ENCODE measurements around the gene AKT3. TPM values are rescaled to one million over a fixed set of nuclear protein-coding genes. Genes with fewer than 3 reads are reported as not detected.

AKT3 gene
- total RNA-seq, 5 donors from 2014 or later (not counting 1 experiment from before 2014, with no cell fraction given): 94.5 to 124 (median 112) TPM

- no peak for DNase-seq
- peaks cover 60 to 71% (median 64%) of the 10 kb centered on the region in 3 donors for H3K4me1 Mint-ChIP-seq
- POLR2A ChIA-PET: no interaction called here
Observed at GRCh38 chr1:243751506-243751905, 98.5 kb downstream of the AKT3 start.

DNA sequence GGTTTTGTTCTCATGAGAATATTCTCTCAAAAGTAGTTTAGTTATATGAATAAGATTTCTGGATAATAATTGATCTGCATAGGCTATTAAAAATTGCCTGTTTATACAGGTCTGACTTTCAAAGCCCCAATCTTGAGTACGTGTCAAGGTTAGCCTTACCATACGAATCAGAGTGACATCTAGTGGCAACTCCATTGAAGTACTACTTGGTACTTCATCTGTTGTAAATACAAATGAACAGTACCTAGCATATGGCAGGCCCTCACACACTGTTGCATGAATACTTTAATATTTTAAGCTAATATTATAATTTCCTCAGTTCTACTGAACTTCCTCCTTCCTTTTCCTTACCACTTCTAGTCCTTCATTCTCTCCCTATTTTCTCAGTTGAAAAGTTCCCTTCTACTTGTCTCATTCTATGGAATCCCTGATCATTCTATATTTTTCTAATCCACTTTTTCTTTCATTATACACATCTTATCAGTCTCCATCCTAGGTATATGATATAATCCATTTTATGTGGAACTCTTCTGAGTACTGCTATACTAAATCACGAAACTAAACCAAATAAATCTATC is 101.2 kb downstream of the AKT3 start:
- peaks cover 8% of the 10 kb centered on the region for H3K36me3 Mint-ChIP-seq
- Histone ChIP-seq H3K9me3 (no peaks in the 10 kb centered on the region), H3K36me3 (ENCODE audit: control insufficient read depth in 2 of 2, extremely low read depth in 1 of 2, insufficient read depth in 1 of 2, low read length in 1 of 2) (no peaks in the 10 kb centered on the region), H3K27ac (ENCODE audit: low read length) (no peak overlapping the region), H3K27me3 (replicated peaks in 1 of 2; ENCODE audit: control insufficient read depth in 2 of 2, extremely low read depth in 1 of 2, insufficient read depth in 2 of 2, low read length in 1 of 2) (no peaks in the 10 kb centered on the region), H3K4me1 (ENCODE audit: control insufficient read depth in 1 of 2, extremely low read depth in 1 of 2, insufficient read depth in 2 of 2, low read length in 2 of 2) (peaks cover 0 to 5% of the 10 kb centered on the region in 2 experiments), H3K4me3 (ENCODE audit: control insufficient read depth in 1 of 2, extremely low read depth in 1 of 2, low read length in 1 of 2) (no peak overlapping the region)
- DNase-seq: peak in 7 of 35 experiments; percentile 8 to 78 (median 26)
- POLR2A ChIA-PET: no interaction called here
- CTCF ChIA-PET: interaction anchor here (0.5 to 1.7 kb wide), 10 partner anchors 11 to 1308 kb away, joined by 3 to 6 read pairs (median 3); no protein-coding TSS in a partner anchor
- peak overlapping the region; percentile 72 to 78 for H3K27ac Mint-ChIP-seq
- H3K4me1 Mint-ChIP-seq: peaks cover 45 to 60% (median 53%) of the 10 kb centered on the region in 3 donors
- no peaks in the 10 kb centered on the region for H3K27me3 Mint-ChIP-seq
- H3K9me3 Mint-ChIP-seq: no peaks in the 10 kb centered on the region
- H3K4me3 Mint-ChIP-seq: no peak overlapping the region
- WGBS (ENCODE audit: insufficient coverage): 33% methylated on average over 3 of the region's 3 CpGs
- ATAC-seq (replicated peaks in 1 of 4): peak; percentile 90 to 96 (median 96)

More at GRCh38 chr1:243751506-243751905, 98.5 kb downstream of the AKT3 start:
- Mint-ChIP-seq H3K4me3 (no peak overlapping the region), H3K36me3 (peaks cover 4% of the 10 kb centered on the region), H3K27me3 (no peaks in the 10 kb centered on the region), H3K9me3 (no peaks in the 10 kb centered on the region), H3K27ac (peak overlapping the region; percentile 73 to 84)
- Histone ChIP-seq H3K36me3 (ENCODE audit: control insufficient read depth in 2 of 2, extremely low read depth in 1 of 2, insufficient read depth in 1 of 2, low read length in 1 of 2) (no peaks in the 10 kb centered on the region), H3K4me3 (ENCODE audit: control insufficient read depth in 1 of 2, extremely low read depth in 1 of 2, low read length in 1 of 2) (no peak overlapping the region), H3K4me1 (ENCODE audit: control insufficient read depth in 1 of 2, extremely low read depth in 1 of 2, insufficient read depth in 2 of 2, low read length in 2 of 2) (peaks cover 2 to 5% of the 10 kb centered on the region in 2 experiments), H3K9me3 (no peaks in the 10 kb centered on the region), H3K27ac (ENCODE audit: low read length) (no peak overlapping the region), H3K27me3 (replicated peaks in 1 of 2; ENCODE audit: control insufficient read depth in 2 of 2, extremely low read depth in 1 of 2, insufficient read depth in 2 of 2, low read length in 1 of 2) (no peaks in the 10 kb centered on the region)
- CTCF ChIA-PET: interaction anchor here in 1 of 2 donors (0.7 to 0.8 kb wide), 2 partner anchors 13 to 409 kb away, joined by 3 read pairs; no protein-coding TSS in a partner anchor
- ATAC-seq (replicated peaks in 1 of 4): no peak
- no CpG with 5 or more reads among the region's 1 CpG for WGBS (ENCODE audit: insufficient coverage)

GRCh38 chr1:243748227-243748626 is 101.8 kb downstream of the AKT3 start:
- Histone ChIP-seq H3K4me1 (ENCODE audit: control insufficient read depth in 1 of 2, extremely low read depth in 1 of 2, insufficient read depth in 2 of 2, low read length in 2 of 2) (peaks cover 0 to 5% of the 10 kb centered on the region in 2 experiments), H3K27me3 (replicated peaks in 1 of 2; ENCODE audit: control insufficient read depth in 2 of 2, extremely low read depth in 1 of 2, insufficient read depth in 2 of 2, low read length in 1 of 2) (no peaks in the 10 kb centered on the region), H3K4me3 (ENCODE audit: control insufficient read depth in 1 of 2, extremely low read depth in 1 of 2, low read length in 1 of 2) (no peak overlapping the region), H3K27ac (ENCODE audit: low read length) (no peak overlapping the region), H3K36me3 (ENCODE audit: control insufficient read depth in 2 of 2, extremely low read depth in 1 of 2, insufficient read depth in 1 of 2, low read length in 1 of 2) (no peaks in the 10 kb centered on the region), H3K9me3 (no peaks in the 10 kb centered on the region)
- peaks cover 40 to 58% (median 51%) of the 10 kb centered on the region in 3 donors for H3K4me1 Mint-ChIP-seq
- ChIA-PET CTCF (interaction anchor here (0.6 to 1.7 kb wide), 7 partner anchors 12 to 202 kb away, joined by 3 to 6 read pairs (median 4); no protein-coding TSS in a partner anchor), POLR2A (no interaction called here)
- DNase-seq: no peak
- no peak overlapping the region for H3K4me3 Mint-ChIP-seq
- no peaks in the 10 kb centered on the region for H3K27me3 Mint-ChIP-seq
- H3K36me3 Mint-ChIP-seq: peaks cover 8% of the 10 kb centered on the region
- no peaks in the 10 kb centered on the region for H3K9me3 Mint-ChIP-seq
- H3K27ac Mint-ChIP-seq: no peak overlapping the region
- ATAC-seq (replicated peaks in 1 of 4): no peak

DNA sequence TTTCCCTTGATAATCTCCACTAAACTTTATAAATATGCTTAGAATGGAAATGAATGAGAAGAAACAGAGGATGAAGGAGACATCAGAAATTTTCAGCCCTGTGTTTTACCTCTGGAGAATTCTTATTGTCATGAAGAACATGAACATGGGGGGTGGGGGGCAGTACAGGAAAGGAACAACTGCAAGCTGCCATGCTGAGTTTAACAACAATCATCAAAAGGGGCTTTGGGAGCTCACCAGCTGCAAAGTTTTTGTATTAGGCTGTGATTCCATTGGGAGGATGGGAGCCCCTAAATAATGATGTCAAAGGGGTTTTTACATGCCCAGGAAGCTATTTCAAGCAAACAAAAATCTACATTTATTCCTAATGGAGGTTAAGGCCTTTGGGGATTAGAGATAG is 103.3 kb downstream of the AKT3 start:
- Mint-ChIP-seq H3K9me3 (no peaks in the 10 kb centered on the region), H3K27ac (no peak overlapping the region), H3K4me1 (peaks cover 32 to 57% (median 49%) of the 10 kb centered on the region in 3 donors), H3K27me3 (no peaks in the 10 kb centered on the region), H3K4me3 (no peak overlapping the region), H3K36me3 (peaks cover 15% of the 10 kb centered on the region)
- Histone ChIP-seq H3K4me1 (ENCODE audit: control insufficient read depth in 1 of 2, extremely low read depth in 1 of 2, insufficient read depth in 2 of 2, low read length in 2 of 2) (peaks cover 0 to 1% of the 10 kb centered on the region in 2 experiments), H3K4me3 (ENCODE audit: control insufficient read depth in 1 of 2, extremely low read depth in 1 of 2, low read length in 1 of 2) (no peak overlapping the region), H3K27ac (ENCODE audit: low read length) (no peak overlapping the region), H3K27me3 (replicated peaks in 1 of 2; ENCODE audit: control insufficient read depth in 2 of 2, extremely low read depth in 1 of 2, insufficient read depth in 2 of 2, low read length in 1 of 2) (no peaks in the 10 kb centered on the region), H3K36me3 (ENCODE audit: control insufficient read depth in 2 of 2, extremely low read depth in 1 of 2, insufficient read depth in 1 of 2, low read length in 1 of 2) (no peaks in the 10 kb centered on the region), H3K9me3 (no peaks in the 10 kb centered on the region)
- ChIA-PET POLR2A (interaction anchor here (0.5 to 0.7 kb wide), 2 partner anchors 17 to 255 kb away, joined by 3 to 4 read pairs; no protein-coding TSS in a partner anchor), CTCF (no interaction called here)
- no peak for DNase-seq
- no peak for ATAC-seq (replicated peaks in 1 of 4)

GRCh38 chr1:243745356-243745755 is 104.7 kb downstream of the AKT3 start:
- Histone ChIP-seq H3K4me3 (ENCODE audit: control insufficient read depth in 1 of 2, extremely low read depth in 1 of 2, low read length in 1 of 2) (no peak overlapping the region), H3K9me3 (no peaks in the 10 kb centered on the region), H3K36me3 (ENCODE audit: control insufficient read depth in 2 of 2, extremely low read depth in 1 of 2, insufficient read depth in 1 of 2, low read length in 1 of 2) (no peaks in the 10 kb centered on the region), H3K27me3 (replicated peaks in 1 of 2; ENCODE audit: control insufficient read depth in 2 of 2, extremely low read depth in 1 of 2, insufficient read depth in 2 of 2, low read length in 1 of 2) (no peaks in the 10 kb centered on the region), H3K4me1 (ENCODE audit: control insufficient read depth in 1 of 2, extremely low read depth in 1 of 2, insufficient read depth in 2 of 2, low read length in 2 of 2) (no peaks in the 10 kb centered on the region), H3K27ac (ENCODE audit: low read length) (no peak overlapping the region)
- H3K9me3 Mint-ChIP-seq: no peaks in the 10 kb centered on the region
- no peaks in the 10 kb centered on the region for H3K27me3 Mint-ChIP-seq
- POLR2A ChIA-PET: interaction anchor here in 1 of 2 donors (0.6 kb wide), 1 partner anchor 76 kb away, joined by 3 read pairs; no protein-coding TSS in a partner anchor
- H3K27ac Mint-ChIP-seq: no peak overlapping the region
- CTCF ChIA-PET: interaction anchor here in 1 of 2 donors (0.6 kb wide), 1 partner anchor 388 kb away, joined by 3 read pairs; no protein-coding TSS in a partner anchor
- peaks cover 23 to 56% (median 44%) of the 10 kb centered on the region in 3 donors for H3K4me1 Mint-ChIP-seq
- DNase-seq (no peak), ATAC-seq (replicated peaks in 1 of 4) (no peak)
- no peak overlapping the region for H3K4me3 Mint-ChIP-seq
- WGBS (ENCODE audit: insufficient coverage): no CpG with 5 or more reads among the region's 4 CpGs
- H3K36me3 Mint-ChIP-seq: peaks cover 15% of the 10 kb centered on the region

DNA sequence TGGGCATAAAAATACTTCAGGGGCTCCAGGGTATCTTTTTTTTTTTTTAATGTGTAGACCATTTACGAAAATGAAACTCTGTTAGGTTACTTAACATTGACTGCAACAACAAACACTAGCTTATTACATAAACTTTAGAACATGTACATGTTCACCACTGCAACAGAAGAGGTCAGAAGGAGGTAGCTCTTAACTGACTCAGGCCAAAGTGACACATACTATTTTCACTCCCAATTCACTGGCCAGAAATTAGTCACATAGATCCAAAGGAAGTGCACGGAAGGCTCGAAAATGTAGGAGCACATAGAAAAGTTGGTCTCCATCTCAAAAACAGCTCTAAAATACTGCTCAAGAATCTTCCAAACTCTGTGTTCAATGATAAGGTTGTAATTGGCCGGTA is 107.2 kb downstream of the AKT3 start:
- ChIA-PET POLR2A (no interaction called here), CTCF (no interaction called here)
- peaks cover 27% of the 10 kb centered on the region for H3K36me3 Mint-ChIP-seq
- H3K4me3 ChIP-seq (ENCODE audit: control insufficient read depth in 1 of 2, extremely low read depth in 1 of 2, low read length in 1 of 2): no peak overlapping the region
- H3K27ac ChIP-seq (ENCODE audit: low read length): no peak overlapping the region
- H3K4me3 Mint-ChIP-seq: no peak overlapping the region
- H3K27ac Mint-ChIP-seq: no peak overlapping the region
- no peaks in the 10 kb centered on the region for H3K9me3 ChIP-seq
- no peaks in the 10 kb centered on the region for H3K4me1 ChIP-seq (ENCODE audit: control insufficient read depth in 1 of 2, extremely low read depth in 1 of 2, insufficient read depth in 2 of 2, low read length in 2 of 2)
- H3K27me3 Mint-ChIP-seq: no peaks in the 10 kb centered on the region
- H3K27me3 ChIP-seq (replicated peaks in 1 of 2; ENCODE audit: control insufficient read depth in 2 of 2, extremely low read depth in 1 of 2, insufficient read depth in 2 of 2, low read length in 1 of 2): no peaks in the 10 kb centered on the region
- DNase-seq (no peak), ATAC-seq (replicated peaks in 1 of 4) (no peak)
- no CpG with 5 or more reads among the region's 4 CpGs for WGBS (ENCODE audit: insufficient coverage)
- no peaks in the 10 kb centered on the region for H3K36me3 ChIP-seq (ENCODE audit: control insufficient read depth in 2 of 2, extremely low read depth in 1 of 2, insufficient read depth in 1 of 2, low read length in 1 of 2)
- H3K4me1 Mint-ChIP-seq: peaks cover 17 to 56% (median 42%) of the 10 kb centered on the region in 3 donors
- H3K9me3 Mint-ChIP-seq: no peaks in the 10 kb centered on the region

Measured in T-cell (primary cell).